GM21723 (cell line): ENCODE data around the gene VAMP5.
"Not testable (repeated sequence)": the region's sequence is repeated elsewhere in the genome, so short reads cannot be mapped to it uniquely, and the experiment has no call there.

ENCODE experiments used
- ATAC-seq: cut with Tn5 transposase; IDR thresholded peaks from one replicate; pipeline ENCODE4 v1.9.1; 2021; ENCODE audit warnings: mild to moderate bottlenecking, moderate library complexity; ENCODE audit not compliant: unreplicated experiment

The VAMP5 gene, protein sequence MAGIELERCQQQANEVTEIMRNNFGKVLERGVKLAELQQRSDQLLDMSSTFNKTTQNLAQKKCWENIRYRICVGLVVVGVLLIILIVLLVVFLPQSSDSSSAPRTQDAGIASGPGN

DNA sequence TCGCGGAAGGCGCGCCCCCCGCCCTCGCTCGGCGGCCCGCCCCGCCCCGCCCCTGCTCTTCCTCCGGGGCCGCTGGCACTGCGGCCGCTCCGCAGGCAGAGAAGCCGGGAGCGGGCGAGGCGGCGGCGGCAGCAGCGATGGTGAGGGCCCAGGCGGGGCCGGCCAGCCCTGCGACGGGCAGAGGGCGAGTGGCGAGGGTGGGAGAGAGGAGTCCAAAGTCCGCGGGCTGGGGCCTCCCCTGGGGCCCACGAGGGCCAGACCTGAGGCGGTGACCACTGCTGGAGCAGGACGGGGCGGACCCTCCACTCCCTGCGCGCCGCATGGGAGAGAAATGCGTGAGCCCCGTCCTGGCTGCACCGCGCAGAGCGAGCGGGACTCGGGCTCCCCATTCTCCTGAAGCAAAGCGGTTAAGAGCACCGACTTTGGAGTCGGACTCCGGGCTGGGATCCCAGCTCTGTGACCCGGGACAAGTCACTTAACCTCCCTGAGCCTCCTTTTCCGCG lies at the start of gene VAMP5:
TSS of gene VAMP5 (plus strand) at position 78 of the 503 bp plus-strand sequence. CDS start at position 138, 60 bp downstream.
- peak; percentile 58 for ATAC-seq

DNA sequence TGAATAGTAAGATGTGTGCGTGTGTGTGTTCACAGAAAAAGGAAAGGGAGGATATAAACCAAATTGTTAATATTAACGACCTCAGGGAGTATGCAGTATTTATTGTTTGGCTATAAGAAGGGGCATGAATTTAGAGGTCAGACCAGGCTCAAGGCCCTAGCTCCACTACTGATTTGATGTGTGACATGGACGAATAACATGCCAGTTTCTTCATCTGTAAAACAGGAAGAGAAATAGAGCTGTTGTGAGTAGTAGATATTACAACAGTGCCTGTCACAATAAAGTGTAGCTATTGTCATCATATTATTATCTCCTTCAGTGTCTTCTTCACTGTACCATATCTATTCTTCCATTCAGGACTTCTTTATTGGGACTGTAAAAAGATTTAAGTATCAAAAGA lies 49.4 kb upstream of the VAMP5 start:
- ATAC-seq: no peak

DNA sequence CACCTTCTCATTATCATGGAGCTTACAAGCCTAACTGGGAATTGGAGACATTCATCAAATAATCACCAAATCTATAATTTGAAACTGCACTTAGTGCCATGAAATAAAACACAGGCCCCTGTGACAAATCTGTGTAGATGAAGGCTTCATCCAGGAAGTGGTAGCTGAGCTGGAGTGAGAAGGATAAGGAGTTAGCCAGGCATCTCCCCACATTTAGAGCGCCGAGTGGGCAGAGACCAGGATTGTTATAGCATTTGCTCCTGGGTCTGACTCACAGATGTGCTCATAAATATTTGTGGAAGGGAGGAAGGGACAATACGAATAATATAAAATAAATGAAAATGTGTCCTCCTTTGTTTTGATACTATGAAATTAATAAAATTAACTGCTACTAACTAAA lies 47.8 kb upstream of the VAMP5 start:
- no peak for ATAC-seq

DNA sequence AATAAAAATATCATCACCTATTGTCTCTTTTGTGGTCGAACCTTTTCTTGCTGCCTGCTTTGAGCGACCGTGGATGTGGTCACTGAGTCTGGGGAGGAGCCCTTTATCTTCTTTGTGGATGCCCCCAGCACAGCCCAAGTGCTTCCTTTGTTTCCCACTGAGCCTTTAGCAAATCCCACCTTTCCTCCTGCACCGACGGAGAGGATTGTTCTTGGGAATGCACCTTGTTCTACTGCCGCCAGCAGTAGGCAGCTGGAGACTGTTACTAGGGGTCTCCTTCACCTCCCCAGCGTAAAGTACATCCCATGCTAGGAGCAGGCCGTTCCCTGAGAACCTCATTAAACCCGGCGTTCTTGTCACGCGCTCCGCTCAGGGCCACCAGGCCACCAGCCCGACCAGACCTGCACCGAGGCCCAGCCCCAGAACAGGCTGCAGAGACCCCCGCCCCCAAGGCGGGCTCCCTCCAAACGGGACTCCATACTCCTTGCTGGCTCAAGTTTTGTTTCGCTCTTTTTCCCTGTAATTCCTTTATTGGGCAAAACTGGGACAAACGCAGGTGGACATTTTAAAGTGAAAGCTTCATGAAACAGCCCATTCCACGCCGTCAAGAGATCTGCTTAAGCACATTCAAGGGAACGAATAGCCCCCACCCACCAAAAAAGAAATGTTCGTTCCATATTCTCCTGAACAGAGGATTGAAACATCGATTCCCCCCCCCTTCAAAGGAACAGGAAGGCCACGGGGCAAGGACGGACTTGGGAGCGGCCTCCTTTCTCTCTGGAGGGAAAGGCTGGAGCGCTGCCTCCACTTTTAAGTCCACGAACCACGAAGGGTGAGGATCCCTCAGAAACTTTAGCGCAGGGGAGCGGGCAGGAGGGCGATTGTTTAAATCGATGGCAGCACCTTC lies 46.4 kb upstream of the VAMP5 start:
- ATAC-seq: no peak

DNA sequence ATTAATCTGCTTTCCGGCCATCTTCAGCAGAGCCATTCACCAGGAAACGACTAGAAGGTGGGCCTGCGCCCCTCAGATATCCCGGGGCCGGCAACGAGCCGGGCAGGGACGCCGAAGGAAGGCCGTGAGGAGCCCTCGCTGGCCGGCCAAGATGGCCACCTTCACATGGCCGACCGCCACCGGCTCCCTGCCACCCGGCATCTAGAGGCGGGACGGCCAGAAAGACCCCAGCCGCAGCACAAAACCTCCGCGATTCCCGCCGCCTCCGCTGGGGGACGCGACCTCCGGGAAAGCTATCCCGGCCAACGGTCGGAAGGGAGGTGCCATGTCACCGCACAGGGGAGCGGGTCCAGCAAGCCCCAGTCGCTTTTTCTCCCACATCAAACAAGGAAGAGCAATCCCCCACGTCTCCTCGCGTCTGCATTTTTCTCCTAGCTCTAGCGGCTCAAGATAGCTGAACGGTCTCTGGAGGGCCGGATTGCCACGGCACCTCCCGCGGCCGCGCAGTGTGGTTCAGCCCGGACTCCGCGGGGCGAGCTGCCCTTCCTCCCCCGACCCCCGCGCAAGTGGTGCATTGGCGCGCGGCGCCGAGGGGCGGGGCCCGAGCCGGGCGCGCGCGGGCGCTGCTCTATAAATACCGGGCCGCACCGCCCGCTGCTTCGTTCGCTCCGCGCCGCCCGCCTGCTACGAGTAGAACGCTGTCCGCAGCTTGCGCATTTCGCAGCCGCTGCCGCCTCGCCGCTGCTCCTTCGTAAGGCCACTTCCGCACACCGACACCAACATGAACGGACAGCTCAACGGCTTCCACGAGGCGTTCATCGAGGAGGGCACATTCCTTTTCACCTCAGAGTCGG lies 45.5 kb upstream of the VAMP5 start, which contains the start of gene MAT2A:
TSS of gene MAT2A (plus strand) at position 662 of the 854 bp plus-strand sequence. CDS start at position 782, 120 bp downstream.
- peak; percentile 66 for ATAC-seq

DNA sequence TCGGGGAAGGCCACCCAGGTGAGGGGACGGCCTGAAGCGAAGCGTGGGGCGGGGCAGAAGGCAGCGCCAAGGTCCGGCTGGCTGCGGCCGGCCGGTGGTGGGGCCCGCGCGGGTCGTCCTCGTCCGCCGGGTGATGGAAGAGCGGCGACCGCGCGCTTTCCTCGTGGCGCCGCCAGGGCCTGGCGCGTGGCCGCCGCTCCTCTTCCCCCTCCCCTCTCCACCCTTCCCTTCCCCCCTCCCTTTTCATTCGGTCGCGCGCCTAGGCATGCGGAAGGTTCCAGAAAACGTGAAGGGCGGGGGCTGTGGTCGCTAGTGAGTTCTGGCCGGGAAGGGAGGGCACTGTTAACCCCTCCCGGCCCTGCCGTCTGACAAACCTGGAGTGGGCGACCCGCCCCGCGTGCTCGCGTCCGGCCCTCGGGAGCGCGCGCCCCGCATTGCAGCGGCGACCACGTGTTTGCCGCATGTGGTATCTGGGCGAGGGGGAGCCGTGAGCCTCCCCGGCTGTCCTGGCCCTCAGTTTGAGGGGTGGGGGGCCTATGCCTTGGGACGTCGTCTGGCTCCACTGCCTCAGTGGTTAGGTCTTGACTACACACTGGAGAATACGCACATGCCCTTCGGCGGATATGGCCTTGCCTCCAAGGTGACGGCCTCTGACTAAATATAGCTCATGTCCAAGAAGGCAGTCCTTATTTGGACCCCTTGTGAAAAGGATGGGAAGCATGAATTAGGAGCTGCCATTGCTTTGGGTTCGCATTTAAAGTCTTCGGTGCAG lies 44.7 kb upstream of the VAMP5 start:
- peak; percentile 32 for ATAC-seq

DNA sequence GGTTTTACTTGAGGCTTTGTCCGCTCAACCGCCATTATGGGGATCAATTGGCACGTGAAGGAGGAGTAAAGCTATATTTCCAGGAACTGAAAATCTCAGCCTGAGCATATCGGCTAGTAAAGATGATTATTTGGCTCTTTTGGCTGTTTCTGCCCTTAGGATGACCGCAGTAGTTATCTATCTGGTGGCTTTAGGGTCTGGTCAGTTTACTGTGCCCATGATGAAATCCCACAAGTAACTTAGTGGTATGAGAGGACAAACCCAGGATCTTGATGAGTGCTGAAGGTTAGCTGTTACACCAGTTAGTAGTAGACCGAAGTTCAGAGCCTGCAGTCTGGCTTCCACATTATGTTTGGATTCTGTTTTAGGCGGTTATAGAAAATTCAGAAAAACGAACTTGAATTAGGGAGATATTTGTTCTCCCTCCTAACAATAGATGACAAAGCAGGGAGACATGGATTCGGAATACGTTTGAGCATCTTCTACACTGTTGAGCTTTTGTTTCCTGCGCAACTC lies 44.0 kb upstream of the VAMP5 start:
- no peak for ATAC-seq

DNA sequence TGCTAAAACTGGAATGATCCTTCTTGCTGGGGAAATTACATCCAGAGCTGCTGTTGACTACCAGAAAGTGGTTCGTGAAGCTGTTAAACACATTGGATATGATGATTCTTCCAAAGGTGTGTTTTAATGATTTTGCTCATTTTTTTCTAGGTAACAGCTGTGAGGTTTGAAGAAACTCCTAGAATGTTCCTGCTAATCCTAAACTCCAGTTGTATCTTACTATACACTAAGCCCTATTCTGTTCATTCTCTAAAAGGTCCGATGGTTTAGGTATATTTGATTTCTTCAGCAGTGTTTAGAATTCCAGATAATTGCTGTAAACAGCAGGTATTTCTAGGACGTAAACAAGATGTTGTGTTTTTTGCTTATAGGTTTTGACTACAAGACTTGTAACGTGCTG lies 43.0 kb upstream of the VAMP5 start:
- ATAC-seq: no peak

DNA sequence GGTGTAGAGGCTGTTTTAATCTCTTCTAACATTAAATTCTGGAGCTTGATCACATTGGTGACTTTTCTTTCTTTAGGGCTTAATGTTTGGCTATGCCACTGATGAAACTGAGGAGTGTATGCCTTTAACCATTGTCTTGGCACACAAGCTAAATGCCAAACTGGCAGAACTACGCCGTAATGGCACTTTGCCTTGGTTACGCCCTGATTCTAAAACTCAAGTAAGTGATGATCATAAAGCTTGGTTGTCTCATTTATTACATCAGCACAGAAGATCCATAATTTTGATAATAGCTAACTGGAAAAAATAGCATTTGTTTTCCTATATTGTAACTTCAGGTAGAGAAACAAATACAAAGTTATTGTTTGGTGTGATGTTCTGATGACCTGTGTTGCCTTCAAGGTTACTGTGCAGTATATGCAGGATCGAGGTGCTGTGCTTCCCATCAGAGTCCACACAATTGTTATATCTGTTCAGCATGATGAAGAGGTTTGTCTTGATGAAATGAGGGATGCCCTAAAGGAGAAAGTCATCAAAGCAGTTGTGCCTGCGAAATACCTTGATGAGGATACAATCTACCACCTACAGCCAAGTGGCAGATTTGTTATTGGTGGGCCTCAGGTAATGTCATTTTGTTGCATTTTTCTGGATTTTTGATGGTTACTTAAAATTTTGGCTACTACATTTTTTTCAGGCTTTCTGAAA lies 42.3 kb upstream of the VAMP5 start:
- ATAC-seq: no peak

DNA sequence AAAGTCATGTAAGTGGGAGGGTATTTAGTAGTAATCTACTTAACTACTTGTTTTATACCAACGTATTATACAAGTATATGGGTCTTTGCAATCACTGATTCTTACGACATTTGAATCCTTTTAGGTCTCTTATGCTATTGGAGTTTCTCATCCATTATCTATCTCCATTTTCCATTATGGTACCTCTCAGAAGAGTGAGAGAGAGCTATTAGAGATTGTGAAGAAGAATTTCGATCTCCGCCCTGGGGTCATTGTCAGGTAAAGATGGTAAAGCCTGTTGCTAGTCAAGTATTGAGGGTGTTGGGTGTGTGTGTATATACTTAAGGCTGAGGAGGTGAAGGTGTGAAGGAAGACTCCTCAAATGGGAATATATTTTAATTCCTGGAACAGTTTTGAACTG lies 41.5 kb upstream of the VAMP5 start:
- ATAC-seq: no peak

DNA sequence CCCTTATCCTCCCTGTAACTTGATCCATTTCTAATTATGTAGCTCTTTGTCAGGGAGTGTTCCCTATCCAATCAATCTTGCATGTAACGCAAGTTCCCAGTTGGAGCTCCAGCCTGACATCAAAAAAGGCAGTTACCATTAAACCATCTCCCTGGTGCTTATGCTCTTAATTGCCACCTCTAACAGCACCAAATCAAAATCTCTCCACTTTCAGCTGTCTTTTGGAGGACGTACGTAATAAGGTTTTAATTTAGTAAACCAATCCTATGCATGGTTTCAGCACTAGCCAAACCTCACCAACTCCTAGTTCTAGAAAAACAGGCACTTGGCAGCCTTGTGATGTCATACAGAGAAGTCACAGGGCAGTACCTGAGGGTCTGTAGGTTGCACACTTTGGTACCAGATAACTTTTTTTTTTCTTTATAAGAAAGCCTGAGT lies 40.0 kb upstream of the VAMP5 start:
- not testable (repeated sequence) for ATAC-seq

DNA sequence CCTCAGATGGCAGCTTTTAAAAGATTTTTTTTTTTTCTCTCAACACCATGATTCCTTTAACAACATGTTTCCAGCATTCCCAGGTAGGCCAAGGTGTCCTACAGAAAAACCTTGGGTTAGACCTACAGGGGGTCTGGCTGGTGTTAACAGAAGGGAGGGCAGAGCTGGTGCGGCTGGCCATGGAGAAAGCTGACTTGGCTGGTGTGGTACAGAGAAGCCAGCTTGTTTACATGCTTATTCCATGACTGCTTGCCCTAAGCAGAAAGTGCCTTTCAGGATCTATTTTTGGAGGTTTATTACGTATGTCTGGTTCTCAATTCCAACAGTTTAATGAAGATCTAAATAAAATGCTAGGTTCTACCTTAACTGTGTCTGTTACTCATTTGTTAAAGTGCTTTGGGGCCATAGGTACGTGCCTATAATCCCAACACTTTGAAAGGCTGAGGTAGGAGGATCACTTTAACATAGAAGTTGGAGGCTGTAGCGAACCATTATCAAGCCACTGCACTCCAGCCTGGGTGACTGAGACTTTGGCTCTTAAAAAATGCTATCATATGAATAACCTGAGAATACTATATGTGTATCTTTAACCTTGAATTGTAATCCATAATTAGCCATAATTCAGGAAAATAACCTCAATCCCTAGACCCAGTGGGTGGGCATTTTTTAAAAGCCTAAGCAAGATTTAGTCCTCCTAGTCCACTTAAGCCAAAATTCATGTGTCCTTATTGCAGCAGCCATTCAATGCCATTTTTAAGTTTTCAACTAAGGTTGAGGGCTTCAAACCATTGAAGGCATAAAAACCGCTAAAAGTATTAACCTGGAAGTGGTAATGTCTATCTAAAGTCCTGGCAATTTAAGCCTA lies 39.1 kb upstream of the VAMP5 start:
- not testable (repeated sequence) for ATAC-seq

DNA sequence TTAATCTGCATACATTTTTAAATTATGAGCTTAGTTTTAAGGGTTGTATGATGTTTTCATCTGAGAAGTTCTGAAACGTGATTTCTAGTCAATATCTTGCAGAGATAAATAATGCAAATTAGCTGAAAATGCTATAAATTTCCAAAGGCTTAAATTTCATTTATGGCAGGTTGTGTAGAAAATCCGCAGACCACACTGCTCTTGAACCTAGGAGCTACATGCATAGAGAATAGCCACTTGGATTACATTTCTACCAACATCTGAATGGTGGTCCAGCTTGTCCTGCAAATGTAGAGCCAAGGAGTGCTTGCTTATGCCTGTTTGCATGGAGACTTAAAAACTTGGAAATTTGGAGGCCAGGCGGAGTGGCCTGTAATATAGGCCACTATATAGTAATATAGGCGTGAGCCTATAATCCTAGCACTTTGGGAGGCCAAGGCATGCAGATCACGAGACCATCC lies 38.4 kb upstream of the VAMP5 start:
- no peak for ATAC-seq

DNA sequence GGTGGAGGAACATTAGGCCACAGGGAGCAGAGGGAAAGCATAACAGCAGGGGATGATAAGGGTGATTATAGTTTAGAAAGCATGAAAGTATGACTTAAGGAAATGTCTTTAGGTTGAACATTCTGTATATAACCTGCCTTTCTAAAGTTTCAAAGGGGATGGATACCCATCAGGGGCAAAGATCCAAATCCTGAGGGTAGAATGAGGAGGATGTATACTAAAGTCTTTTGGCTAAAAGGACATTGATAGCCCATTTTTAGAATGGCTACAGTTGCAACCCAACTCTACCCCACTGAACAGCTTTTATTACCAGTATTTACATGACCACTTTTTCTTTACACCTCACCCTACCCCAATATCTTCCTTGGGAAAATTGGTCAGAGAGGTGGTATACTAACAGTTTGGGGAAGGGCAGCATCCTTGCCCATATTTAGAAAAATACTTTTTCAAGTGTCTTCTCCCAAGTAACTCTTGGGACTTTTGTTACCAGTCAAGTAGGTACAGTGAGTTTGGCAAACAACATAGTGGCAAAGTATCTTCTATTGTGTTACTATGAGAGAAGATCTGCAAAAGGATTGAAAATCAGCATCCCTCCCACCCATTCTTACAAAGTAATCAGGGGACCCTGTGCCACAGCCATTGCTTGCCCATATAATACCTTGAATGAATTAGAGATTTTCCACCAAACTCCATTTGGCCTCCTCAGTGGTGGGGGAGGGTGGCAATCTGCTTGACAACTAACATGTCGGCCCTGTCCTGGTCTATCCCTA lies 37.0 kb upstream of the VAMP5 start:
- no peak for ATAC-seq

DNA sequence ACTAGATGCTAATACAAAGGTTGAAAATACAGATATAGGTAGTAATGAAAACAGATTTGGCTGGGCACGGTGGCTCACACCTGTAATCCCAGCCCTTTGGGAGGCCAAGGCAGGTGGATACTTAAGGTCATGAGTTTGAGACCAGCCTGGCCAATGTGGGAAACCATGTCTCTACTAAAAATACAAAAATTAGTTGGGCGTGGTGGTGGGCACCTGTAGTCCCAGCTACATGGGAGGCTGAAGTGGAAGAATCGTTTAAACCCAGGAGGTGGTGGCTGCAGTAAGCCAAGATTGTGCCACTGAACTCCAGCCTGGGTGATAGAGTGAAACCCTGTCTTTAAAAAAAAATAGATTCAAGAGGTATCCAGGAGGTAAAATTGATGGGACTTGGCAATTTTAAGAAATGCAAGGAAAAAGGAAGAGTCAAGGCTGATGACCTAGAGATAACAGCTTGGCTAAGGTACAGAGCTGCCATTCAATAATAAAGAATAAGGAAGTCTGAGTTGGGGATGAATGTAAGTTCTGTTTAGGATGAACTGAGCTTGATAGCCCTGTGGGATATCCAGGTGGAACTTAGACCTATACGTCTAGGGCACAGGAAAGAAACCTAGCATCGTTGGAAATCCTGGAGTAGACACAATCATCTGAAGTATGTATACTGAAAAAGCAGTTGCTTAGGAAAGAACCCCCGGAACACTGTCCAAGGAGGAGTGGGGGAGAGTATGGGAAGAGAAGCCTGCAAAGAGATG lies 36.2 kb upstream of the VAMP5 start:
- no peak for ATAC-seq

DNA sequence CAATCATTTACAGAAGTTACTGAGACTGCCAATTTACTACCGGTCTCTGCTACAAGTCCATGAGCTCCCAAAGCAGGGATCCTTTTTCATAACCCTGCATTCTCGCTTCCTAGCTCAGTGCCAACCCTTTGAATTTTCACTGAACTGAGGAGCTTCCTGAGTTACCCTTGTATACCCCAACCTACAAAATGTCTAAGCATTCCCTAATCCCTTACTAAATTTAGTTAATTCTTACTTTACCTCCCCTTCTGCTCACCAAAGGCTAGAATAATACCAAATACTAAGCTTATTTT lies 35.7 kb upstream of the VAMP5 start:
- ATAC-seq: no peak

DNA sequence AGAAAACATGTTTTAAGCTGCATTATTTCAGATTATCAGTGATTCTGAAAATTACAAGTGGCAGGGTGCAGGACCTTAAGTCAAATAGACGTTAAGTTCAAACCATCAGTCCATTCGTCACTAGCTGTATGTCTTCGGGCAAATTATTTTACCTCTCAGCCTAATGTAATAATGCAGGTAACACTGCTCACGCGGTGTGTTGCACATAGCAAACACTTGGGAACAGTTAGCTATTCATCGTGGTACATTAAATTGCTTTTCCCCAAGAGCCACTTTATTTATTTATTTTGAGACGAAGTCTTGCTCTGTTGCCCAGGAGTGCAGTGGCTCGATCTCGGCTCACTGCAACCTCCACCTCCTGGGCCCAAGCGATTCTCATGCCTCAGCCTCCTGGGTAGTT lies 35.1 kb upstream of the VAMP5 start:
- ATAC-seq: no peak
